ENCODE data around the gene HAUS7. TPM values are rescaled to one million over a fixed set of nuclear protein-coding genes. Genes with fewer than 3 reads are reported as not detected.

The HAUS7 gene
- total RNA-seq, 1 experiment from 2014 or later, result 35.7 TPM

DNA sequence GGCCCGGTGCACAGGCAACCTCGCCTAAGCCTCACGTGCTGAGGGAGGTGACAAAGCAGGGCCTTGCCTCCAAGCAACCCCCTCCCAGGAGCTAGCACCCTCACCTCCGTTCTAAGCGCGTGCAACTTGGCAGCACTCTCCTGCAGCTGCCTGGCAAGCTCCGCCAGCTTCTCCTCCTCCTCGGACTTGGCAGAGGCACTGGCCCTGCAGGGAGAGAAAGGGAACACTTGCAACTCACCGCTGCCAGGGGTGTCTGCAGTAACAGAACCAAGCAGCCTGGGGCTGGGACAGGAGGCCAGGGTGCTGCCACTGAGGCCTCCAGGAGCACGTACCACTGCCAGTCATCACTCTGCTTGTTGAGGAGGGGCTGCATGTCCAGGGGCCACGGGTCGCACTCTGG lies 14.2 kb downstream of the HAUS7 start:
- no peak for DNase-seq (ENCODE audit: low read depth)

DNA sequence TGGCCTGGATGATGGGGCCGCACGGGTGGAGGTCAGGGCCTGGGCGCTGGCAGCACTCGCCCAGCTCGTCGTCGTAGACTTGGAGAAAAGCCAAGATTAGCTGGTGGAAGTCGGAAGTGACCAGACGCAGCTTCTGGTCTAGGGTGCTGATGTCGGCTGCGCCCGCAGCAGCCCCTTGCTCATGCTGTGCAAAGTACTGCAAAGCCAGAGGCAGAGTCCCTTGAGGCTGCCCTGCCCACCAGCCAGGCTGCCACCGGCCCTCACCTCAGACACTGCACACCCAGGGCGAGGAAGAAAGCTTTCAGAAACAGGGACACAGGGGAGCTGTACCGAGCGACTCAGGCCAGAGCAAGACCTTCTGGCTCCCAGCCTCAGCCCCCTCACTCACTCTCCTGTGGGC lies 14.8 kb downstream of the HAUS7 start:
- no peak for DNase-seq (ENCODE audit: low read depth)

DNA sequence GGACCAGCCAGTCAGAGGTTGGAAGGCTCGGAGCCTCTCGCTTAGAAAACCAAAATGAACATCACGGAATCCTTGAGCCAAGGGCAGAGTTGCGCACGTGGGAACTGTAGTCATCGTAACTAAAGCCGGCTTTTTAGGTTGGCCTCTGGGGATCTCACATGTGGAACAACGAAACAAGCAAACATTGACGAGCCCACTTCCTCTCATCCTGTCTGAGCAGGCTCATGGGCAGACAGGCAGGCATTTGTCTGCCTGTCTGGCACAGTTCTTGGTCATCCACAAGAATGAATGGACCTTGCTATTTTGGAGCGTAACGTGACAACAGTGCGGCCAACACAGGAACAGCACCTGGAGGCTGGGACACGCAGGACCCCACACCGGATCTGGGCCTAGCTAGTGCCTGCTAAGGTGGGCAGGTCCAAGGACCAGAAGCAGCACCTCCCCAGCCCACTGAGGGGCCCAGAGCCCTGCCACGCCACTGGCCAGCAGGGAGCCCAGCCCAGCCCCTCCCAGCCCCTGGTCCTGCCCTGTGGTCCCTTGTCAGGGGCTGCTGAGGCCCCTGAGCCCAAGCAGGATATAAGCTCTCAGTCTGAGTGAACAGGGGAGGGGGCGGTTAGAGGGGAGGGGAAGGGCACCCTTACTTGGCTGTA lies 15.3 kb downstream of the HAUS7 start:
- no peak for DNase-seq (ENCODE audit: low read depth)

DNA sequence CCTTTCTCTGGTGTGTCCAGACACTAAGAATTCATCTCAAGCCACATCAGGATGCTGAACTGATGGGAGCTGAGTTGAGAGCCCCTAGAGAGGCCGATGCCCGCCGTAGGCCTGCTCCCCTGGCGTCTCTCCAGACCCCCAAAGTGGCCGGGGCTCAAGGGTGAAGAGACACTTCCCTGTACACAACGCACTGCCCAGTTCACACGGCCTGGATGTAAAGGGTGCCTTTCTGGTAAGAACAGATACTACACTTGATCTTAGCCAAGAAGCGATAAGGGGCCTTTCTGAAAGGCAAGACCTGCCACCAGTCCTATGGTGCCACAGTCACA lies 19.5 kb downstream of the HAUS7 start:
- no peak for DNase-seq (ENCODE audit: low read depth)

DNA sequence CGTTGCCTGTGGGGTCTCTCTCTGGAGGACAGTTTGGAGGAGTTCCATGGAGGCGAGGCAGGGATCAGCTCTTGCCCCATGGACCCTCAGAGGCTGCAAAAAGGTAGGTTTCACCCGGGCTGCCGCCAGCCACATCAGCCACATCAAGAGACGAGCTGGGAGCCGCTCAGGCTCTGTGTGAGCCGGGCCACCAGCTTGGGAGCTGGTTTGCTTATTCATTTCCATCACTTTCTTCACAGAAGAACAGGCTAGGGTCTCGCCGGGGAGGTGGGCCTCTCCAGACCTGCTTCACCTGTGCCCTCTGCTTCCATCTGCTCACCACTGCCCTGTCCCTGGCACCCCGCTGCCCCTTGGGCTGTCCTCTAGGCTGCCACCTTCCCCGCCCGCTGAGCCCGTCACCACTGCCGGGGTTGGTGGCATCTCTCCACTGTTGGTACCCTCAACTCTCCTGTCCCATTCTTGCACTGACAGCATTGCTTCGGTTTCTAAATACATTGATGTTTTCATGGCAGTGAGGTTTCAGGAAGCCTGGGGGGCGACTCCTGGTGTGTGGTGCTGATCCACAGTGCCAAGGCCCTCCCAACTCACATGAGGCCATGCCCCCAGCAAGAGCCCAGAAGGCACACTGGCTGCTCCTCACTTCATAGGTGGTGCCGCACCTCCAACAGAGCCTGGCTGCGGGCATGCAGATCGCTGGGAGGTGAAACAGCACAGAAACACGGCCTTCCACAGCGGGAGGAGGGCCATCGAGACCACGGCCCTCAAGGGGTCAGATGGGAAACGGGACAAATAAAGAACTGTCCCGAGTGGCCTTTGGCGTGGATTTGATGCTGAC lies 20.0 kb downstream of the HAUS7 start:
- no peak for DNase-seq (ENCODE audit: low read depth)

DNA sequence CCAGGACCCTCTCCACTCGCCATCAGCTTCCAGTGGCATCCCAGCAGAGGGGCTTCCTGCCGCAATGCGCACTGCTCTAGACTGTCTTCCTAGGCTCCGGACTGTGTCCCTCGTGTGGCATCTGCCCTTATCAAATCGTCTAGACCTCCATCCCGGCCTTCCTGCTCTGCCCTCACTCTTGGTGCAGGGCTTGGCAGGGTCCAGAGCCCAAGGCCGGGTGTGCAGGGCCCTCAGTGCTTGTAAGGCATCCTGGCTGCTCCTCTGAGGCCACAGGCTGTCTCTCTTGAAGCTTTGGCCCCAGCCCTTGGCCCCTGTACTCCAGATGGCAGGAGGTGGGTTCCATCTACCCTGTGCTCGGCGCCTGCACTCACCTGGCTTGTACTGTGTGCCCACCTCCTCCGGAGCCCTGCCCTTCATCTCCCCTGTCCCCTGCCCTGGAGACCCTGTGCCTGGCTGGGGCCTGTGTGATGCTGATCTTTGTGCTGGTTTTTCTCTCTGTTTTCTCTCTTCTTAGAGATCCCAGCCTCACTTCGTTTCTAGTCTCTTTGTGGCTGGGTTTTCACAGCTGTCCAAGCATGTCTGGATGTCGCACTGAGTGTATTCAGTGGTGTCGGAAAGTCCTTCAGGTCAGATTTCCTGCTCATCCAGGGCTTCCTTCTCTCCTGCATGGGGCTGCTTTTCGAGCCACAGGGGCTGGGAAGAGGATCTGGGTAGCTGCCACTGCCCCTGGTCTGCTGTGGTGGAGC lies 20.8 kb downstream of the HAUS7 start:
- DNase-seq (ENCODE audit: low read depth), result no peak

DNA sequence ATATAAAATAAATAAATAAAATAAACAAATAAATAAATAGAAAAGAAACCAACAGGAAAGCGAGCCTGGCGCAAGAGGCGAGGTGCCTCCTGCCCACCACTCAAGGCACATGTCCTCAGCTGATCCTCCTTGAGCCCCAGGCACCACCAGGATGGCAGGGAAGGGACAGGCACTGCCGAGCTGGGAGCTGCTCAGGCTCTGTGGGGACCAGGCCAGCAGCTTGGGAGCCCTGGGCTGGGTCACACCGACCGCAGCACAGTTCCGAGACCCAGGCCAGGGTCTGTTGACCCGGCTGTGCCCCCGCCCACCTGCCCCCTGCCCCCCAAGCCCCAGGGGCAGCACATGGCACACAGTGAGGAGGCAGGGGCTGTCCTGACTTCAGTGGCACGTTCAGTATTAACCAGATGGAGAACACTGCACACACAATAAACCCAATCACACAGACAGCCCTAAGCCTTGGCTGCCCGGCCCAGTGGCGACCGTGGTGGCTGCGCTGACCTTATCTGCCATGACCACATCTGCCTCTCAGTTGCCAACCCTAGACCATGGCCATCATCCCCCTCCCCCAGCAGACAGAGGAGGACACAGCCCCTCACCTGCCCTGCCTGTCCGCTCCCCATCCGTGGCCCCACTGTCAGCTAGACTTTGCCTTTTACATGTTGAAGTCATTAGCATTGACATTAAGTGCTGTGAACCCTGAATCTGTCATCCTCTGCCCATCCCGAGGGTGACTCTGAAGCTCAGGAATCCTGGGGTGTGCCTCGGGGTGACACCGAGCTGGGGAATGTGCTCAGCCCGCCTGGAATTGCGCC lies 21.6 kb downstream of the HAUS7 start:
- DNase-seq (ENCODE audit: low read depth), result no peak

DNA sequence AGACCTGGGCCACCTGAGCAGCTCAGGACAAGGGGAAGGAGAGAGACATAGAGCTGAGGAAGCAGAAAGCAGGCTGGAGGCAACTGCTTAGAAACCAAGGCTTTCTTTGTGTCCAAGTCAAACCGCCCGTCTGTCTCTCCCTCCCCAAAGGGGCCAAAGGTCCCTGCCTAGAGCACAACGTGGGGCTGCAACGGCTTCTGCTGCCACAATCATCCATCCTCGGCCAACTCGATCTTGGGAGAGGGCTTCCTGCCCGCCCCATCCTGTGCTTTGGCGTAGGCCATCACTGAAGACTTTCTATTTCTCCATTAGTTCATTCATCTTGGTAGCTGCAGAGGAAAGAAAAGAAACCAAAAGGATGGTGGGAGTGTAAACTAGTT lies 22.8 kb downstream of the HAUS7 start:
- no peak for DNase-seq (ENCODE audit: low read depth)

DNA sequence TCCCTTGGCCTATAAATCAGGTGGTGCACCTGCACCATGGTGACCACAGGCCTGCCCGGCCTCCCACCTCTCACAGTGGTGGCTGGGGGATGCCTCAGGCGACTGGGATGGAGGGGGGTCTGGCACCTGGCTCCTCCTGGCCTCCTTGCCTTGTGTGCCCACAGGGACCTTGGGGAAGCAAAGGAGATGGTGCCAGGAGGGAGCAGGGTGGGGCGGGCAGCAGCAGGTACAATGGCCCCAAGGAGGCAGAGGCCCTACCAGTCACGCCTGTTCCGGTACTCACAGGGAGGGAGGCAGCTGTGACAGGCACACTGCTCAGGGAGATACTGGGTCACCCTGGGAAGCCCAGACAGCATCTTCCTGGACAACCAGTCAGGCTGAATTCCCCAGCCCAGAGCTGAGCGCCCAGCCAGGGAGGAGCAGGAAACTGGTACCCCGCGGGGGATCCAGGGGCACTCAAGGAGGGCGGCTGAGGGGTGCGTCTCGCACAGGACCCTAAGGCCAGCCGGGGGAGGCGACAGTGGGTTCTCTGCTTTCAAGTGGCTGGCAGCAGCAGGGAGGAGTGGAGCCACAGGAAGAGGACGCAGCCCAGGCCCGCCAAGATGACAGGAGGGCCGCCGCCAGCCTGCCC lies 23.3 kb downstream of the HAUS7 start:
- no peak for DNase-seq (ENCODE audit: low read depth)

DNA sequence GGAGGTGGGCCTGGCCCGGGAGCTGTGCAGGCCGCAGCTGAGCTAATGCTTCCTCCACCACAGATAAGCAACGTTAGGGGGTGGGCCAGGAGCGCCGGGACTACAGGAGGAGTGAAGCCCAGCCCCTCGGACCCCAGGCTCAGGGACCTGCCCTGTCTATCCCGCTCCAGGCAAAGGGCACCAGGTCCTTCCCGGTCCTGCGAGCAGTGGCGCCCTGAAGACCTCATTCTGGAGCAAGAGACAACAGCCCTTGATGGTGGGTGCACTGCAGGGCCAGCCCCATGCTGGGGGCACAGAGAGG lies 23.8 kb downstream of the HAUS7 start:
- DNase-seq (ENCODE audit: low read depth), result no peak

DNA sequence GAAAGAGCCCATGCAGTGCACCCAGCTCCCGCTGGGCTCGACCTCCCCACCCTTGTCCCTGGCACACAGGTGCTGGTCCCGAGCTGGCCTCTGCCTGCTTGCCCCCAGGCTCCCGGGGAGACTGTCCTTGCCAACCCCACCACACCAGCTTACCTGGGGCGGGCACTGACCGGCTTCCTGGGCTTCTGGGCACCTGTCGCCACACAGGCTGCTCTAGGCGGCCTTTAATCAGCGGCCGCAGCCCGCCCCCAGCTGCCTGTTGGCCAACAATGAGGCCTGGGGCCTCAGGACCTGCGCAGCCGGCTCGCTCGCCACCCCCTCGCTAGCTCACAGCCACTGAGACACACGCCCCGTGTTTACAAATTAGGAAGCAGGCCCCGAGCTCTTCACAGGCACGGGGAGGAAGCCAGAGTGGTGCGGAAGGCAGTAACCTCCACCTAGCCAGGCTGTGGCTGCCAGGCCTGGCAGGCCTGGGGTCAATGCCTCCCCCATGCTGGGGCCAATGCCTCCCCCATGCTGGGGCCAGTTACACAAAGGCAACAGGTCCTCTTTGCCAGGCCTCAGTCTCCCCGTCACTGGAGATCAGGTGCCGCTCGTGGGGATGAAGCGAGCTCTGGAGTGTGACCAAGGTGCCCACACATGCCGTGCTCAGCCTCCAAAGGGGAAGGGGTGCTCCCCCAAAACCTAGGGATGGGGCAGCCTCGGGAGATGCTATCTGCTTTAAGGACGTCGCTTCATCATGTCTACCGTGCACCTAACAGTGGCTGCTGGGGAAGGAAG lies 24.3 kb downstream of the HAUS7 start, which contains the start of gene TREX2:
Gene TREX2, minus strand, starts transcription at position 201 of the 780 bp plus-strand sequence. CDS start 626 bp downstream, outside the sequence.
- DNase-seq (ENCODE audit: low read depth), result no peak

DNA sequence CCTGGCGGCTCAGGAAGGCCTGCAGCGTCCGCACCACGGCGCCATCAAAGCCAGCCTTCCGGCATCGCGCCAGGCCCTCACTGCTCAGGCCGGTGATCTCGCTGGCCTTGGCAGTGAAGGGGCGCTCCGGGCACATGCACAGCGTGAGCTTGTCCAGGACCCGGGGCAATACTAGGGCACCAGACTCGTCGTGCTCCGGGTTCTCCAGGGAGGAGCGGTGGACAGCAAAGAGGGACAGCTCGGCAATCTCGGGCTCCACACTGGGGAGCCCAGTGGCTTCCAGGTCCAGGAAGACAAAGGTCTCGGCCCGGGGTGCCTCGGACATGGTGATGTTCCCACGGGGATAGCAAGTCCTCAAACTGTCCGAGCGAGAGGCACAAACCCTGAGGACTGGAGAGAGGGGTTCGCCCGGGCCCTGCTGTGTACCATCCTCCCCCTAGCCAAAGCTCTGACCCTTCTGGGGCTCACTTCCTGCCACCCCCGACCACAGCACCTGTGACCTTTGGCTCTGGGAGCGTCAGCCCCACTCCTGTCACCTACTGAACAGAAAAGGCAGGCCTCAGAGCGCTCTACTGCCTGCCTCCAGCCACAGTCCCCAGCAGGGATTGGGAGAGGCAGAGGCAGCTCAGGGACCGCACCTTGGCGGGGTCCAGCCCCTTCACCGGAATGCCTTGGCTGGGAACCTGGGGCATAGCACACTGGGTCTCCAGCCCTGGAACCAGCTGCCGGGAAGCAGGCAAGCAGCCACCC lies 25.1 kb downstream of the HAUS7 start:
- DNase-seq (ENCODE audit: low read depth), result no peak

DNA sequence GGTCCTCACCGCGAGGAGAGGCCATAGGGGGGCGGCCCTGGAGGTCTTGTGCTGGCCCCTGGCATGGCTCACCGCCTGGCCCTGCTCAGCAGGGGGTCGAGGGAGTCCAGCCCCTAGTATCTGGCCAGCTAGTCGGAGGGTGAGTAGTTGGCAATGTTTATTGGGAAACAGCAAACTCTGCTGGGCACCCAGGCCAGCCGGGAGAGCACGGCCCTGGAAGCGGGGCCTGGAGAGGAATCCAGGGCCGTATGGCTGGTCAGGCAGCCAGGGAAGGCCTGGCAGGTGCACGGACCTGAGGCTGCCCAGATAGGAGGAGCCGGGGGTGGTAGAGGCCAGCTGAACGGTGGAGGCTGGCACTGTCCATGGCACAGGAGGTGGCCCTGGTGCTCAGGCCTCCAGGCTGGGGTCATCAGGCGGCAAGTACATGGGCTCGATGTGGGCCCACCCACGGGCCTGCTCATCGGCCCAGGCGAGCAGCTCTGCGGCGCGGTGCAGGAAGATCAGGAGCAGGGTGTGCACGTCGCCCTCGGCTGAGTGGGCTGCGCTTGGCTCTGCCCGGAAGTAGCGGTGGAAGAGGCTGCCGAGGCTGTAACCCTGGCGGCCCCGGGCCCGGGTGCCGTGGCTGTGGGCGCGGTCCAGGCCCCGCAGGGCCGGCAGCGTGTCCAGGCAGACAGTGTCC lies 25.9 kb downstream of the HAUS7 start:
- no peak for DNase-seq (ENCODE audit: low read depth)

DNA sequence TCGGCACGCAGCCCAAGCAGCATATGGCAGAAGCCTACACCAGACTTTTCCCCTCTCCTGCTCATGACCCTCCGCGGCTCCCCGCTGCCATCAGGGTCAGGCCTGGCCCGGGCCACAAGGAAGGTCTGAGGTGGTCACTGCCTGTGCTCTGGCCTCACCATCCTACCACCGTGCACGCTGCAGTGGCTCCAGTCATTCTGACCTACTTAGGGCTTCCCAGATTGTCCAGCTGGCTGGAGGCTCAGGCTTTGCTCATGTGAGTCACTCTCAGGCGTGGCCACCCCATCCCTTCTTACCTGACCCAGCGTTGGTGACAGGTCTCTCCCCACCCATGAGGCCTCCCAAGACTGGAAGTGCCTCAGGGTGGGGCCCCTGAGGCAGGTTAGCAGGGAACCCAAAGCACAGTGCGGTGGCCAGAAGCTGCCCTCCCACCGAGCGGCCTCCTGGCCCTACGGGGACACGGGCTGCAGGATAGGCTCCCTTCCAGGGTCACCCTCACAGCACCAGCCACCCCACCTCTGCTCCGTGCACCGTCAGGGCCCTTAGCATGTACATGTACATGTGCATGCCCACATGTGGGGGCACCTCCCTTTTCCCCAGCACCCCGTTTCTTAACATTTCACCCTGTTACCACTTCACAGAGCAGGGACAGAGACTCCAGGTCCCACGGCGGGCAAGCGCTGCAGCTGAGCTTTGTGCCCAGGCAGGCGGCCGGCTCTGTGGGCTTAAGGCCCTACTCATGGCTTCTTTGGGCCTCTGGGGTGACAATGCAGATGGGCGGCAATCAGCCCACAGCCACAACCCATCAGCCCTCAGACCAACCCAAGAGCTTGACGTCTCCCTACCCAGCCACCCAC lies 26.7 kb downstream of the HAUS7 start:
- no peak for DNase-seq (ENCODE audit: low read depth)

DNA sequence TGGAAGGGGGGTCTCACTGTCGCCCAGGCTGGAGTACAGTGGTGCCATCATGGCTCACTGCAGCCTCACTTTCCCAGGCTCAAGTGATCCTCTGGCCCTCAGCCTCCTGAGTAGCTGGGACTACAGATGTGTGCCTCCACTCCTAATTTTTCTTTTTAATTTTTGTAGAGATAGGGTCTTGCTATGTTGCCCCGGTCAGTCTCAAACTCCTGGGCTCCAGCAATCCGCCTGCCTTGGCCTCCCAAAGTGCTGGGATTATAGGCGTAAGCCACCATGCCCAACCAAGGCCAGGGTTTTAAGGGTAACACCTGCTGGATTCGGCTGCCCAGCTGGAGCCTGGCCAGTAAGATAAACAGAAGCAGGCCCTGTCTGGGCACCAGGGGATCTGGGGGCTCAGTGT lies 27.9 kb downstream of the HAUS7 start:
- DNase-seq (ENCODE audit: low read depth), result no peak

DNA sequence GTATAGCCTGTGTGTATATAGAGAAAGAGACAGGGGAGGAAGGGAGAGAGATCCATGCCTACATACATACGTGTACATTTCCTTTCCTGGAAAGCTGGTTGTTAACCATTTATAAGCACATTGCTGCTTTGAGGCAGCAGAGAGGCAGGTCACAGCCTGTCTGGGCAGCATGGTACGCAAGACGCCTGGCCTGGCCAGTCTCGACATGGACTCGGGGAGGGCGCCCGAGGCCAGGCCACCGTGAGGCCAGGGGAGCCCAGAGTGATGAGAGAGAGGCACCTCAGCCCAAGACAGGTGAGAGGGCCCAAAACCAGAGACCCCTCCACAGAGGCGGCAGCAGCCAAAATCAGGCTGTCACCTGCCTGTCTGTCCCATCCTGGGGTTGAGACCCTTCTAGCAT lies 28.4 kb downstream of the HAUS7 start:
- DNase-seq (ENCODE audit: low read depth), result no peak

DNA sequence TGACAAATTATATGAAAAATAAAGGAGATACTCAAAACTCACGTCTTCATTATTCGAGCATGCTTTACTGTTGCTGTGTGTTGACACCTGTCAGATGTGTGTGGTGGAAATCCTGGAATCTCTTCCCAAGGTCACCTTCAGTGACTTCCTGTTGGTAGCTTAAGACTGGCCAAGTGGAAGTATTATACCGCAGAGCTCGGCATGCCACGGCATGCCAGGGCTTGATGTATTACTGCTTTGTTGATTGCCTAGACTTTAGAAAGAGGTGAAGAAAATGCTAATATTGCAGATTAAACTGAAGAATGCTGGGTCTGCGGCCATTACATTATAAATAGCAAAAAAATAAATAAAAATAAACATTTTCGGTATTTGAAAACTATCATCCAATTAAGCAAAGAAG lies 29.1 kb downstream of the HAUS7 start:
- DNase-seq (ENCODE audit: low read depth), result no peak

DNA sequence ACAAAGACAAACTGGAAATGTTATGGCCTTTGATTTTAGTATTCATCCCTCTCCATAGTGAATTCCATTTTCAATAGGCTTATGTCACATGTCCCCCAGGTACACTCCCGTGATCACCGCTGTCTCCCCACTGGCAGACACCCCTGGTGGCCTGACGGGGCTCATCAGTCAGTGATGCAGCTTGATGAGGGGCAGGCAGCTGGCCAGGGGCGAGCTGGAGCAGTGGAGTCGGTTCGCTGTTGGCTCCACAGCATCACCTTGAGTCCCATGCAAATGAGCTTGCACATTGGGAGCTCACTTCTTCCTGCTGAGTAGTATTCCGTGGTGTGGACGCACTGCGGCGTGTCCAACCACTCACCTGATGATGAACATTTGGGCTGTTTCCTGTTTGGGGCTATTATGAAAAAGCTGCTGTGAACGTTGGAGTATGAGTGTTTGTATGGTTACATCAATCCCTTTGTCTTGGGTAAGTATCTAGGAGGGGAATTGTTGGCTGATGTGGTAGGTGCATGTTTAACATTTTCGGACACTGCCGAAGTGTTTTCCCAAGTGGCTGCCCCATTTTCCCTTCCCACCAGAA lies 29.7 kb downstream of the HAUS7 start:
- DNase-seq (ENCODE audit: low read depth), result no peak

Measured in Daoy (cell line).